NB4 (cell line): ENCODE results near the gene ZBTB9.
A peak's percentile ranks its signal among the peaks of the same experiment; 100 is the strongest.

Experiments
- CTCF ChIP-seq: IDR thresholded peaks from one replicate; pipeline ENCODE4 v1.5.1; 2012; ENCODE audit warnings: low read depth, low read length
- POLR2A ChIP-seq: IDR thresholded peaks from 2 replicates; pipeline ENCODE4 v1.6.1; 2011; ENCODE audit warnings: mild to moderate bottlenecking; ENCODE audit not compliant: insufficient read length; ENCODE audit errors: extremely low read depth
- TF ChIP-seq, protein P1 (sequence below): IDR thresholded peaks from 2 replicates; pipeline ENCODE4 v1.6.1; 2011; ENCODE audit warnings: low read depth, low read length

- TF ChIP-seq CTCF (no peak), POLR2A (peak; percentile 86)
- TF ChIP-seq, protein P1, sequence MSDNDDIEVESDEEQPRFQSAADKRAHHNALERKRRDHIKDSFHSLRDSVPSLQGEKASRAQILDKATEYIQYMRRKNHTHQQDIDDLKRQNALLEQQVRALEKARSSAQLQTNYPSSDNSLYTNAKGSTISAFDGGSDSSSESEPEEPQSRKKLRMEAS: peak; percentile 89
Measured at GRCh38 chr6:33454009-33454946, at the start of gene ZBTB9.
